Endothelial cell of umbilical vein (primary cell): ENCODE data around the gene SLC39A11.

ENCODE experiments used
- EZH2 ChIP-seq: IDR thresholded peaks from 2 replicates; pipeline ENCODE4 v1.6.1; 2012; ENCODE audit warnings: borderline replicate concordance, low read depth, mild to moderate bottlenecking, moderate library complexity, low read length, inconsistent platforms; ENCODE audit not compliant: severe bottlenecking
- POLR2A ChIP-seq: IDR thresholded peaks from 2 replicates; pipeline ENCODE4 v1.6.1; 2012; ENCODE audit warnings: low read depth, mild to moderate bottlenecking, control low read depth, low read length
- TF ChIP-seq, protein P1 (sequence below), 2 donors: IDR thresholded peaks; 1 replicate in 1 of 2; 2 replicates in 1 of 2; pipeline ENCODE4 v1.5.1; 2011; ENCODE audit warnings: low read length in 2 of 2, mild to moderate bottlenecking in 2 of 2, moderate library complexity in 2 of 2, control low read depth in 1 of 2, inconsistent platforms in 1 of 2, low read depth in 1 of 2; ENCODE audit not compliant: insufficient read depth in 1 of 2; ENCODE audit errors: extremely low read depth in 1 of 2
- TF ChIP-seq, protein P2 (sequence below): IDR thresholded peaks from 2 replicates; pipeline ENCODE4 v1.6.1; 2011; ENCODE audit not compliant: insufficient read depth, insufficient read length

DNA sequence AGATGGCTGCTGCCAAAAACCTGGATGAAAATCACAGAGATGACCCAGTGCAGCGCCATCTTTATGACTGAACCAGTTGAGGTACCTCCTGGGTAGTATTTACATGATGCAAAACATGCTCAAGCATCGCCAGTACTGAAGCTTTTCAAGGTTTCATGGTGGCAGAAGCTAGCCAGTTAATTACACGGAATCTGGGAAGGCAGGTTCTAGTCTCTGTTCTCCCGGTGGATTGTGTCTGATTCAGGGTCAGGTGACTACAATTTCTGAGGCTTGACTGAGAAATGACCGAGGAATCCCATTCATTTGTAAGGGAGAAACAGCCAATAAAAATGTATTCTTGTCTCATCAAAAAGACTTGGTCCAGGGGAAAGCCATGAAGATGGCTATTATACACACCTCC lies 209.1 kb downstream of the SLC39A11 start:
- no peak for TF ChIP-seq POLR2A
- TF ChIP-seq EZH2: no peak
- TF ChIP-seq, protein P1, sequence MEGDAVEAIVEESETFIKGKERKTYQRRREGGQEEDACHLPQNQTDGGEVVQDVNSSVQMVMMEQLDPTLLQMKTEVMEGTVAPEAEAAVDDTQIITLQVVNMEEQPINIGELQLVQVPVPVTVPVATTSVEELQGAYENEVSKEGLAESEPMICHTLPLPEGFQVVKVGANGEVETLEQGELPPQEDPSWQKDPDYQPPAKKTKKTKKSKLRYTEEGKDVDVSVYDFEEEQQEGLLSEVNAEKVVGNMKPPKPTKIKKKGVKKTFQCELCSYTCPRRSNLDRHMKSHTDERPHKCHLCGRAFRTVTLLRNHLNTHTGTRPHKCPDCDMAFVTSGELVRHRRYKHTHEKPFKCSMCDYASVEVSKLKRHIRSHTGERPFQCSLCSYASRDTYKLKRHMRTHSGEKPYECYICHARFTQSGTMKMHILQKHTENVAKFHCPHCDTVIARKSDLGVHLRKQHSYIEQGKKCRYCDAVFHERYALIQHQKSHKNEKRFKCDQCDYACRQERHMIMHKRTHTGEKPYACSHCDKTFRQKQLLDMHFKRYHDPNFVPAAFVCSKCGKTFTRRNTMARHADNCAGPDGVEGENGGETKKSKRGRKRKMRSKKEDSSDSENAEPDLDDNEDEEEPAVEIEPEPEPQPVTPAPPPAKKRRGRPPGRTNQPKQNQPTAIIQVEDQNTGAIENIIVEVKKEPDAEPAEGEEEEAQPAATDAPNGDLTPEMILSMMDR (IDR thresholded peaks at IDR 0.05; ENCODE audit: extremely low read depth in 1 of 2, insufficient read depth in 1 of 2, low read depth in 1 of 2, low read length in 2 of 2): no peak
- TF ChIP-seq, protein P2, sequence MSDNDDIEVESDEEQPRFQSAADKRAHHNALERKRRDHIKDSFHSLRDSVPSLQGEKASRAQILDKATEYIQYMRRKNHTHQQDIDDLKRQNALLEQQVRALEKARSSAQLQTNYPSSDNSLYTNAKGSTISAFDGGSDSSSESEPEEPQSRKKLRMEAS: no peak
